ENCODE measurements around the gene TMEM39B. TPM values are rescaled to one million over a fixed set of nuclear protein-coding genes. Genes with fewer than 3 reads are reported as not detected.

Gene TMEM39B
- total RNA-seq, 1 experiment from 2014 or later, result 9.4 TPM

- H3K79me2 ChIP-seq (ENCODE audit: low read length), result no peaks in the 10 kb centered on the region
- no peaks in the 10 kb centered on the region for H3K9me2 ChIP-seq (replicated peaks; ENCODE audit: low read length)
- peaks cover 16% of the 10 kb centered on the region for H3K36me3 ChIP-seq (ENCODE audit: low read depth, low read length)
- no peak overlapping the region for H2AFZ ChIP-seq (ENCODE audit: low read length)
- no peaks in the 10 kb centered on the region for H3K27me3 ChIP-seq (ENCODE audit: low read length)
- peak; percentile 81 for ATAC-seq
- H3K4me3 ChIP-seq (ENCODE audit: low read length), result no peak overlapping the region
- POLR2A ChIA-PET (ENCODE audit: unreplicated experiment), result interaction anchor here (0.6 kb wide), 2 partner anchors 10 to 122 kb away, joined by 3 to 6 read pairs; no protein-coding TSS in a partner anchor
- intact Hi-C loops (cut with micrococcal nuclease), result no loop called here
- peaks cover 18% of the 10 kb centered on the region for H3K4me1 ChIP-seq (ENCODE audit: insufficient read depth, low read length)
- CTCF ChIA-PET, result interaction anchor here (0.6 kb wide), 2 partner anchors 29 to 32 kb away, joined by 3 to 4 read pairs; no protein-coding TSS in a partner anchor
- BruUV-seq (replicated peaks), result no TSS peak
- peak overlapping the region; percentile 57 for H3K4me2 ChIP-seq (ENCODE audit: low read length)
- no peaks in the 10 kb centered on the region for H4K20me1 ChIP-seq (ENCODE audit: low read length)
- no peaks in the 10 kb centered on the region for H3K9me3 ChIP-seq (ENCODE audit: low read length)
- DNase-seq, result peak; percentile 73
- H3K27ac ChIP-seq (ENCODE audit: low read length), result no peak overlapping the region
- H3K9ac ChIP-seq (ENCODE audit: low read length), result no peak overlapping the region
- no peaks in the 10 kb centered on the region for H3F3A ChIP-seq (ENCODE audit: low read length, unreplicated experiment)
- TF ChIP-seq EZH2 (IDR thresholded peaks at IDR 0.05; ENCODE audit: low read length, unreplicated experiment) (no peak), EZH2phosphoT487 (IDR thresholded peaks at IDR 0.05; ENCODE audit: borderline replicate concordance, low read length) (no peak), CTCF (conservative IDR thresholded peaks at IDR 0.05; ENCODE audit: low read depth, low read length) (no peak)
Measured at GRCh38 chr1:32100807-32101708, 28.3 kb downstream of the TMEM39B start.

- DNase-seq, result no peak
- no peak for ATAC-seq
- no TSS peak for BruUV-seq (replicated peaks)
Measured at GRCh38 chr1:32104127-32104526, 31.4 kb downstream of the TMEM39B start.

More at GRCh38 chr1:32104127-32104526, 31.4 kb downstream of the TMEM39B start:
- no peak overlapping the region for H3K4me2 ChIP-seq (ENCODE audit: low read length)
- H4K20me1 ChIP-seq (ENCODE audit: low read length), result peaks cover 7% of the 10 kb centered on the region
- H2AFZ ChIP-seq (ENCODE audit: low read length), result no peak overlapping the region
- no peak overlapping the region for H3K27ac ChIP-seq (ENCODE audit: low read length)
- no peak overlapping the region for H3K4me3 ChIP-seq (ENCODE audit: low read length)
- H3K9me2 ChIP-seq (replicated peaks; ENCODE audit: low read length), result no peaks in the 10 kb centered on the region
- no peaks in the 10 kb centered on the region for H3K27me3 ChIP-seq (ENCODE audit: low read length)
- CTCF ChIA-PET, result no interaction called here
- intact Hi-C loops (cut with micrococcal nuclease), result no loop called here
- POLR2A ChIA-PET (ENCODE audit: unreplicated experiment), result no interaction called here
- H3K9ac ChIP-seq (ENCODE audit: low read length), result no peak overlapping the region
- H3K9me3 ChIP-seq (ENCODE audit: low read length), result no peaks in the 10 kb centered on the region
- peaks cover 9% of the 10 kb centered on the region for H3K36me3 ChIP-seq (ENCODE audit: low read depth, low read length)
- no peaks in the 10 kb centered on the region for H3F3A ChIP-seq (ENCODE audit: low read length, unreplicated experiment)
- TF ChIP-seq EZH2 (IDR thresholded peaks at IDR 0.05; ENCODE audit: low read length, unreplicated experiment), result no peak
- no peak for TF ChIP-seq CTCF (conservative IDR thresholded peaks at IDR 0.05; ENCODE audit: low read depth, low read length)
- no peak for TF ChIP-seq EZH2phosphoT487 (IDR thresholded peaks at IDR 0.05; ENCODE audit: borderline replicate concordance, low read length)
- H3K79me2 ChIP-seq (ENCODE audit: low read length), result peaks cover 15% of the 10 kb centered on the region
- peaks cover 23% of the 10 kb centered on the region for H3K4me1 ChIP-seq (ENCODE audit: insufficient read depth, low read length)
